Ureter (tissue), 1 donor: ENCODE measurements around the gene PRKAR2B. TPM values are rescaled to one million over a fixed set of nuclear protein-coding genes. Genes with fewer than 3 reads are reported as not detected.
"Not testable (repeated sequence)": the region's sequence is repeated elsewhere in the genome, so short reads cannot be mapped to it uniquely, and the experiment has no call there.

ENCODE experiments used
- DNase-seq: peaks from one replicate; pipeline ENCODE4 v3.0.0-alpha.2; 2020; ENCODE audit warnings: low spot score
- total RNA-seq: library from RNA; stranded (reverse); gene quantifications from one replicate; pipeline ENCODE4 v1.2.4, GENCODE V29; 2023
- donor health status: DM: yes; HTN: yes; CAD: no.

The PRKAR2B gene
- total RNA-seq, 1 donor from 2014 or later, result 22.8 TPM

- no peak for DNase-seq
Measured at GRCh38 chr7:107047902-107048782, 3.6 kb downstream of the PRKAR2B start.

DNA sequence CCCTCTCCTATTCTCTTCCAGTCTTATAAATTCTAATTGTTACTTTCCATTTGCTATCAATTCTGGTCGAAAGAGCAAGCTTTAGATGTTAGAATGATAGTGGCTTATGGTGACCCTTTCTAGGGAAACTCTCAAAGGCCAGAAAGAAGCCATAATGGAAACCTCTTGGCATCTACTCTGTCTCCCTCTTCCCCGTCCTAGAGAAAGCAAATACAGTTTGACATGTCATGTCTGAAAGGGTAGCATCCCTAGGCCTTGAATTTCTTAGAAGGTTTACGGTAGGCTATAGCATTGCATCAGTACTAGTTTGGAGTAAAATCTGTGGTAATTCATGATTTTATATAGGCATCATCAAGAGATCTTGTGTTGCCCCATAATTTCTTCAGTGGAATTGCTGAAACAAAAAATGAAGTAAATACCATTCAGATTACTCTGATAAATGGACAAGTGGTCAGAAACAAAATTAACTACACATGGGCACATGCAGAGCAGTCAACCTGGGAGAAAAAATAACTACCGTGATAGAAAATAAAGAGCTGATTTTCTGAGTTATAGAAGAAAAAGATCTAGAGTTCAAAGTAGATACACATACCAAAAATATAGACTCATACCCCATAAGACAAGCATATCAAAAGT lies 4.4 kb downstream of the PRKAR2B start:
- DNase-seq, result no peak

- DNase-seq, result no peak
Measured at GRCh38 chr7:107049480-107049879, 5.0 kb downstream of the PRKAR2B start.

DNA sequence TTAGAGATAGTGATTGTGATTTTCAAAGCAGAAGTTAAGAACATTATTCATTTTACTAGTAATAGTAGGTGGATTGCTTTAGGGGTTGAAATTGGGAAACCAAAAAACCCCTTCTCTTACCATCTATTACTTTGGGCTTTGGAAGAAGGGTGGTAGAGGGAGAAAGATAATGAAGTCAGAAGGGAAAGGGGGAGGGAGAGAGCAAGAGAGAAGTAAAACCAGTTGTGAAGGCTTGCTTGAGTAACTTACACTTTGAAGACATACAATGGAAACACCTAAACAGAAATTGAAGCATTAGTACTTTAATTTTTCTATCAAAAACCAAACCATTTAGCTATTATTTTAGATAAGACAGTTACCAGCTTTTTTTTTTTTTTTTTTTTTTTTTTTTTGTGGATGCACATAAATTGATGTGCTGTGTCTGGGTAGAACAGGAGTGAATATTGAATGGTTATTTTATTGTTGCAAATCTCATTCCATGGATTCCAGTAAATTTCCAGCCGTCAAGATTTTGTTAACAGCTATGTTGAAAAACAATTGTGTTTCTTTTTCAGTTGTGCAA lies 5.5 kb downstream of the PRKAR2B start:
- no peak for DNase-seq

DNA sequence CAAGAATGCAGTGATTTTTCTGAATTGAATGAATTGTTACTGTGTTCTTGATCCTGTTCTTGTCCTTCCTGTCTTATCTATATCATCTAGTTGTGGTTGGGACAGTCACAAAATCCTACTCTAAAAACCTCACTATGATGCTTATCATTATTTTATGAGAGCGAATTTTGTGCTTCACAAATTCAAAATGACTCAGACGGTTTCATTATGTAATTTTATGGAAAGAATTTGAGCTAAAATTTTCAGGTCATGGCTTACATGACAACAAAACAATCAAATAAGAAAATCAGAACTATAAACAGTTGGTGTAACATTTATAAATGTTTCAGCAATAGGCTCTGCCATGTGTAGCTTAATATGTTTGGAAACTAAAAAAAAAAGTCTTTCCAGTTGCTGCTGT lies 6.9 kb downstream of the PRKAR2B start:
- DNase-seq, result no peak

DNA sequence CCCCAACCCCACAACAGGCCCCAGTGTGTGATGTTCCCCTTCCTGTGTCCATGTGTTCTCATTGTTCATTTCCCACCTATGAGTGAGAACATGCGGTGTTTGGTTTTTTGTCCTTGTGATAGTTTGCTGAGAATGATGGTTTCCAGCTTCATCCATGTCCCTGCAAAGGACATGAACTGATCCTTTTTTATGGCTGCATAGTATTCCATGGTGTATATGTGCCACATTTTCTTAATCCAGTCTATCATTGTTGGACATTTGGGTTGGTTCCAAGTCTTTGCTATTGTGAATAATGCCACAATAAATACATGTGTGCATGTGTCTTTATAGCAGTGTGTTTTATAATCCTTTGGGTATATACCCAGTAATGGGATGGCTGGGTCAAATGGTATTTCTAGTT lies 10.5 kb downstream of the PRKAR2B start:
- not testable (repeated sequence) for DNase-seq

DNA sequence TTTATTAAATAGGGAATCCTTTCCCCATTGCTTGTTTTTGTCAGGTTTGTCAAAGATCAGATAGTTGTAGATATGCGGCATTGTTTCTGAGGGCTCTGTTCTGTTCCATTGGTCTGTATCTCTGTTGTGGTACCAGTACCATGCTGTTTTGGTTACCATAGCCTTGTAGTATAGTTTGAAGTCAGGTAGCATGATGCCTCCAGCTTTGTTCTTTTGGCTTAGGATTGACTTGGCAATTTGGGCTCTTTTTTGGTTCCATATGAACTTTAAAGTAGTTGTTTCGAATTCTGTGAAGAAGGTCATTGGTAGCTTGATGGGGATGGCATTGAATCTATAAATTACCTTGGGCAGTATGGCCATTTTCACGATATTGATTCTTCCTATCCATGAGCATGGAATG lies 11.6 kb downstream of the PRKAR2B start:
- not testable (repeated sequence) for DNase-seq

- no peak for DNase-seq
Measured at GRCh38 chr7:107056728-107057473, 12.4 kb downstream of the PRKAR2B start.

GRCh38 chr7:107057474-107057833 lies 12.9 kb downstream of the PRKAR2B start:
- DNase-seq, result no peak

GRCh38 chr7:107059468-107059867 lies 15.0 kb downstream of the PRKAR2B start:
- DNase-seq, result no peak

DNA sequence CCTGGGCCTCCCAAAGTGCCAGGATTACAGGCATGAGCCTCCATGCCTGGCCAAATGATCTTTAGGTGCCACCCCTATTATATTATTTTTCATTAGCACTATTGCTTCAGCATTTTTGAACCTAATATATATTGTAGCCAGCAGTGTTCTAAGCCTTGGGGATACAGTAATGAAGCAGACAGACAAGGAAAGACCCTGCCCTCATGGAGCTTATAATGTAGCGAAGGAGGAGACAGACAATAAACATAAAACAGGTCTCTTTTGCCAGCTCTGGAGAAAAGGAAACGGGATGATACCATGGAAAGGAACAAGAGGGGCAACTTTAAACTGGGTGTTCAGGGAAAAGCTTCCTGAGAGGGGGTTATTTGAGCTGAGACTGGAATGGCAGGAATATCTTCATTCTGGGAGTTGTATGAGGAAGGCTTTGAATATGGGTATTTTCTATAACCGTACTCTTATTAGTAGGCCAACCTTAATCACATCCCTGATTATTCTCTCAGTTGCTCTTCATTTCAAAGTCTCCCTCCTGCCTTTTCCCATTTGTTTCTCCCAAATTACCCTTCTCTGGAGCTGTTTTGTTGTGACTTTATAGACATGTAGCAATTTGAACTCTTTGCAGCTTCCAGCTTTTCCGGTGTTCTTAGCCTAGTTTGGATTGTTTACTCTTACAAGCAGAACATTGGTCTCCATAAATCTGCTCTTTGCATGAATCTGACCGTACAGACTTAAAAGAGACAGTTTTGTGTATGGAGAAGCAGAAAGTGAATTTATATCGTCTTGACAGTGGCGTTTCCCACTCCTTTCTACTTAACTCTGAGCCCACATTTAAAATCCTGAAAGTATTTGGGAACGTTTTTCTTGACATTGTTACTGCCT lies 19.0 kb downstream of the PRKAR2B start:
- no peak for DNase-seq

GRCh38 chr7:107064255-107064654 lies 19.8 kb downstream of the PRKAR2B start:
- no peak for DNase-seq

DNA sequence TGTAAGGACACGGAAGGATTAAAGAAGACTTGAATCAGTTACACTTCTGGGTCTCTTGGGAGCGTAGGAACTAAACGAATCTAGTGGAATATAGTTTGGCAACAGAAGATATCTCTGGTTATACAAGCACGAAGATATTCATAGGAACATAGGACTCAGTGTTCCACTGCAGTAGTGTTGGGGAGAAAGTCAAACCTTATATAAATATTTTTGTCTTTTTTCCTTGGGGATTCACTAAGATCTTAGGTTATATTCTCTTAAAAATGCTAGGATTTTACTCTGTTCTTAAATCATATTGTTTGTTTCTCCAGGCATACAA lies 21.4 kb downstream of the PRKAR2B start:
- DNase-seq, result no peak

DNA sequence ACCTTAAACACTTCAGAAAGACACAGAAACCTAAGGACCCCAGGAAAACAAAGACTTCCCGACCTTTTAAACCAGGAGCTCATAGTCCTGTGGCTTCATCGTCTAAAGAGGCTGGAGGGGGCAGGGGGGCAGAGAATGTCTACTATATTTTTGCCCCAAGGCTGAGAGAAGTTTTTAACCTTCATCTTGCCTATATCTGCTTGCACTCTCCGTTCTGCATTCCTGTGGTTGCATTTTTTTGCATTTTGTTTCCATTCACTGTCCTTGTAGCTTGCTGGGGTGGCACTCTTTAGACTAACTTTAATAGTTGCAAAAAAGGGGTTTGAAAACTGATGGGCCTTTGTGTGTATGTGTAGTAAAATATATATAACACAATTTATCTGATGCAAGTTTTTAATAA lies 23.7 kb downstream of the PRKAR2B start:
- DNase-seq, result no peak

DNA sequence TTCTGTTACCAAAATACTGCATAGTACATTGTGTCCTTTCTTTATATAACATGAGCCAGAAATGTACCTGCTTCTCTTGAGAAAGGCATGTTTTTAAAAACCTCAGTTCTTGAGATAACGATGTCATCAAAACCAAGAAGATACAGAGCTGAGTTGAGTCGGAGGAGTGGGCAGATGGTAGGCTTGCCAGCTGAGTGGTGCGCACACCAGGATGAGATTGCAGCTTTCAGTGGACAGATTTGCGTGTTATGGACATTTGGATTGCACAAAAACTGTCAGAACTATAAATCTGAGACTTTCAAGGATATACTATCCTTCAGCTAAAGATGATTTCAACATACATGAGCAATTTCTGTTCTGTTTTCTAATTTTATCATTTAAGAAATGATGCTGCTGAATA lies 25.0 kb downstream of the PRKAR2B start:
- DNase-seq, result no peak

DNA sequence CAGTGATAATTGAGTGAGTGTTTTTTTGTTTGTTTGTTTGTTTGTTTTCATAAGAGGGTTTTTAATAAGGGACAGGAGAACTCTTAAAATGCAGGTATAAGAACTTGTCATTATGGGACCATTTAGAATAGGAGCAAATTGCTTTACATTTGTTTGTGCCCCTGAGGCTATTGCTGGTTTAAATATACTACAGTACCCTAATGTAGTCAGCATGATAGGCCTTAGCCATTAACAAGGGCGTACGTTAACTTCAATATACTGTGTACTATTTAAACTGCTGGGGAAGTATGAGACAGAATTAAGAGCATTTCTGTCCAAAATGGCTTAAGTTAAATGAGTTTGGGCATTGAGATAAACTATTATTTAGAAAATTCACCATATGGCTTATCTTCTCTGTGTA lies 26.2 kb downstream of the PRKAR2B start:
- DNase-seq, result no peak

DNA sequence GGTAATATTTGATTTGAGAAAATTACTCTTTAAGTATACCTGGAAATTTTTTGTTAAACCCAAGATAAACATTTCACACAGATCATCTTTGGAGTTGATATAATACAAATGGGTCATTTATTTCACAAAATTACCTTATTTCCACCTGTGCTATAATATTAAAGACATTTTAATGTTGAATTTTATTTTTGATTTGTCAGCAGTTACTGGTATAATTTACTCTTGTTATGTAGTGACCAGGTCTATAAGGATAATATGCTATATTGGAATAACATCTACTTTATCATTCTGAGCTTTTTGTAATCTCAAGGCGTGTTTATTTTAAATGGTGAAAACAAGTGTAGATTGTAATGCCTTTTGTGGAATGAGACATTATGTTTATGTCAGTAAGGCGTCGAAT lies 26.6 kb downstream of the PRKAR2B start:
- DNase-seq, result no peak

GRCh38 chr7:107072133-107072532 lies 27.6 kb downstream of the PRKAR2B start:
- no peak for DNase-seq

DNA sequence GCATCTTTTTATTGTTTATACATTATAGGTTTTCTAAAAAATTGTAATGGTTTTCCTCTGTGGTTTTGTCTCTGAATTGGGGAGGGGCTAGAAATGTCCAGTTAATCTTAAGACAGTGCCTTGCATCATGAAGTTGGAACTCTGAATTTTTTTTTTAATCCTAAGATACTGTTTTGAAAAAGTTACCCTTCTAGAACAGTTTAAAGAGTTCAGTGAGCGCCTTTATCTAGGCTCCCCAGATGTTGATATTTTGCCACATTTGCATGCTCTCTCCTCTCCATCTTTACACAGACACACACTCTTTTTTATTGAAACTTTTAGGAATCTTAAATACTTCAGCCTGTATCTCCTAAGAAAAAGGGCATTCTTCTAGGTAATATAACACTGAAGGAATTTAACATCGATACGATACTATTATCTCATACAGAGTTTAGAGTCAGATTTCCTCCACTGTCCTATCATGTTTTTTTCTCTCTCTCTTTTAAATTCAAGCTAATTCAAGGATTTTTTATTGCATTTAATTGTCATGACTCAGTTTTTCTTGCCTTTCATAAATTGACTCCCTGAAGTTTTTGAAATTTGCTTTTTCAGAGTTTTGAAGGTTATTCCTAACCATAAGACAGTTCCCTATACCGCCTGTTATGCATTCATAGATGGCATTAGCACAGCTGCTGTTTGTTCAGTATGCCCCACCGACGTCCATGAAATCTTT lies 31.5 kb downstream of the PRKAR2B start:
- DNase-seq, result no peak

DNA sequence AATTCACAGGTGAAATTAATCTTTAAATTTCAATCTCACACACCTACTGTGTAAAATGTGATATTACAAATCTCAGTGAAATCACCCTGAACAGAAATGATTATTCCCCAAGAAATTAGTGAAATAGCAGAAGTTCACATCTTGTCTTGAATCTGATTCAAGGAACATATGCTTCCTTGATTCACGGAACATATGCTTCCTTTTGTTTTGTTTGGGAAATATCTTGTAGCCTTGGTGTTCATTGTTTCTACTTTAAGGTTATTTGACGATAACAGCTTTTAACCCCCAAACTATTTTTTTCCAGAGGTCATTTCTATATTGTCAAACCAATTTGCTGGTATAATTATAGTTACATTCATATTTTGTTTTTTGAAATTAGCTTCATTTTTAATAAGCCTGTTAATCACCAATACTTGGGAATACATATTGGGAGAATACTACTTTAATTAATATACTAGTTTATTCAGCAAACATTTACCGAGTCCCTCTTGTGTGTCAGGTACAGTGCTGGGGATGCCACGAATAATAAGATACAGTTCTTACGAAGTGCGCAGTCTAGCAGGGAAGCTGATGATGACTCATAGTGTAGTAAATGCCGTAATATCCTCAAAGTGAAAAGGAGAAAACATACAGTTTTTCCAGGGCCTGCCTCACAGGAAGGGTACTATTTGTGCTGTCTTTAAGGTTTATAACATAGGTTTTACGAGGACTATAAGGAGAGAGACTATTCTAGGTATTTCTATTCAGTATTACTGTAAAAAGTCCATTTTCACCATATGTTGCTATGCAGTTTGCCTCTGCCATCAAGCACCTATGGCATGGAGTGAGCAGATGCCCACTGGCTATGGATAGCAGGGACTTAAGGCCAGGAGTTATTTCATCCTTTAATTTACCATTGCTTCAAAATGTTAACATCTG lies 32.5 kb downstream of the PRKAR2B start:
- no peak for DNase-seq
